Astrocyte (in vitro differentiated cells and primary cell): ENCODE measurements around the gene ULK1.

Experiments used
- CTCF ChIP-seq: IDR thresholded peaks from 2 replicates; pipeline ENCODE4 v1.5.1; 2011; ENCODE audit warnings: low read depth, mild to moderate bottlenecking, inconsistent platforms, low read length, moderate library complexity; ENCODE audit not compliant: insufficient read depth
- EZH2 ChIP-seq: IDR thresholded peaks from 2 replicates; pipeline ENCODE4 v1.6.1; 2012; ENCODE audit warnings: mild to moderate bottlenecking, low read length, inconsistent platforms; ENCODE audit not compliant: insufficient read depth

- no peak for TF ChIP-seq CTCF
- TF ChIP-seq EZH2 = no peak
These were observed 16.7 kb downstream of the ULK1 start for GRCh38 chr12:131911028-131911650.
